Neural cell (in vitro differentiated cells): ENCODE measurements around the gene MID1. TPM values are rescaled to one million over a fixed set of nuclear protein-coding genes. Genes with fewer than 3 reads are reported as not detected.

Experiments
- H2AFZ ChIP-seq: fragments of 200-600, 300-800 bp; sonication (generic), shearing (Covaris generic); 2 replicates; pipeline ENCODE4 v1.6.0; 2014; ENCODE audit warnings: low read depth, mild to moderate bottlenecking, antibody characterized with exemption, low read length, moderate library complexity
- H3F3A ChIP-seq: fragments of 200-600 bp; shearing (Covaris generic); 2 replicates; pipeline ENCODE4 v1.6.1; 2016; ENCODE audit warnings: mild to moderate bottlenecking, moderate library complexity, mixed read lengths, antibody characterized with exemption, low read length; ENCODE audit not compliant: insufficient read depth, poor library complexity, severe bottlenecking
- H3K27ac ChIP-seq: fragments of 200-600, 300-800 bp; sonication (generic), shearing (Covaris generic); 2 replicates; pipeline ENCODE4 v1.5.1; 2014; ENCODE audit warnings: mild to moderate bottlenecking, low read length, moderate library complexity
- H3K27me3 ChIP-seq: fragments of 300-800, 200-600 bp; sonication (generic), shearing (Covaris generic); 2 replicates; pipeline ENCODE4 v1.6.0; 2014; ENCODE audit warnings: mild to moderate bottlenecking, low read depth, low read length, moderate library complexity; ENCODE audit not compliant: insufficient read depth
- H3K36me3 ChIP-seq: fragments of 300-800, 200-600 bp; sonication (generic), shearing (Covaris generic); 2 replicates; pipeline ENCODE4 v1.5.1; 2014; ENCODE audit warnings: mild to moderate bottlenecking, antibody characterized with exemption, low read length, moderate library complexity; ENCODE audit not compliant: insufficient read depth
- H3K4me2 ChIP-seq: fragments of 300-800, 200-600 bp; sonication (generic), shearing (Covaris generic); 2 replicates; pipeline ENCODE4 v1.6.0; 2014; ENCODE audit warnings: mild to moderate bottlenecking, low read length
- H3K4me3 ChIP-seq: fragments of 300-800, 200-600 bp; sonication (generic), shearing (Covaris generic); 2 replicates; pipeline ENCODE4 v1.5.1; 2014; ENCODE audit warnings: mild to moderate bottlenecking, low read length, moderate library complexity
- H3K79me2 ChIP-seq: fragments of 200-600 bp; shearing (Covaris generic); replicated peaks from 2 replicates; pipeline ENCODE4 v1.6.0; 2014; ENCODE audit warnings: mild to moderate bottlenecking, low read length, moderate library complexity; ENCODE audit not compliant: insufficient read depth
- H3K9ac ChIP-seq: fragments of 300-800, 200-600 bp; sonication (generic), shearing (Covaris generic); 2 replicates; pipeline ENCODE4 v1.6.1; 2016; ENCODE audit warnings: mild to moderate bottlenecking, low read length, mixed read lengths
- H3K9me2 ChIP-seq: fragments of 200-600 bp; shearing (Covaris generic); 2 replicates; pipeline ENCODE4 v1.6.1; 2016; ENCODE audit warnings: mild to moderate bottlenecking, low read length, mixed read lengths; ENCODE audit not compliant: insufficient read depth
- H3K9me3 ChIP-seq: fragments of 200-600, 300-800 bp; sonication (generic), shearing (Covaris generic); 2 replicates; pipeline ENCODE4 v1.6.1; 2016; ENCODE audit warnings: mild to moderate bottlenecking, mixed run types, low read length, moderate library complexity, mixed read lengths
- H4K20me1 ChIP-seq: fragments of 200-600 bp; shearing (Covaris generic); 2 replicates; pipeline ENCODE4 v1.6.1; 2016; ENCODE audit warnings: mild to moderate bottlenecking, mixed run types; ENCODE audit not compliant: insufficient read depth
- EP300 ChIP-seq: fragments of 450-650 bp; conservative IDR thresholded peaks from 2 replicates; pipeline ENCODE4 v1.6.1; 2014; ENCODE audit warnings: antibody characterized with exemption, mild to moderate bottlenecking, moderate library complexity; ENCODE audit not compliant: poor library complexity, severe bottlenecking
- EZH2 ChIP-seq: fragments of 200-600, 300-800 bp; shearing (Covaris generic), sonication (generic); IDR thresholded peaks from 2 replicates; pipeline ENCODE4 v1.6.1; 2014; ENCODE audit warnings: antibody characterized with exemption, low read length, borderline replicate concordance, mild to moderate bottlenecking; ENCODE audit not compliant: insufficient read depth, poor library complexity, severe bottlenecking
- MXI1 ChIP-seq: fragments of 450-650 bp; conservative IDR thresholded peaks from 2 replicates; pipeline ENCODE4 v1.6.1; 2014; ENCODE audit warnings: antibody characterized with exemption, mild to moderate bottlenecking; ENCODE audit not compliant: poor library complexity, severe bottlenecking
- POLR2AphosphoS5 ChIP-seq: IDR thresholded peaks from 2 replicates; pipeline ENCODE4 v1.6.1; 2012
- RAD21 ChIP-seq: fragments of 450-650 bp; conservative IDR thresholded peaks from 2 replicates; pipeline ENCODE4 v1.6.1; 2014; ENCODE audit warnings: antibody characterized with exemption, mild to moderate bottlenecking, moderate library complexity
- REST ChIP-seq: IDR thresholded peaks from 2 replicates; pipeline ENCODE4 v1.6.1; 2012; ENCODE audit warnings: borderline replicate concordance
- SMC3 ChIP-seq: fragments of 450-650 bp; conservative IDR thresholded peaks from 2 replicates; pipeline ENCODE4 v1.6.1; 2014; ENCODE audit warnings: antibody characterized with exemption, mild to moderate bottlenecking, moderate library complexity; ENCODE audit not compliant: poor library complexity
- TAF1 ChIP-seq: IDR thresholded peaks from 2 replicates; pipeline ENCODE4 v1.6.1; 2012; ENCODE audit warnings: low read depth
- polyA plus RNA-seq: library from polyadenylated mRNA; depleted of rRNA; stranded (reverse); fragments of >200 nt; gene quantifications from 2 replicates; pipeline ENCODE4 v1.2.3, GENCODE V29; 2014
- TF ChIP-seq, protein P1 (sequence below): fragments of 450-650 bp; IDR thresholded peaks from 2 replicates; pipeline ENCODE4 v1.5.1; 2014; ENCODE audit warnings: antibody characterized with exemption, mild to moderate bottlenecking, moderate library complexity; ENCODE audit not compliant: poor library complexity, severe bottlenecking

Gene MID1
- polyA plus RNA-seq, 1 donor from 2014 or later: 16.6 TPM

DNA sequence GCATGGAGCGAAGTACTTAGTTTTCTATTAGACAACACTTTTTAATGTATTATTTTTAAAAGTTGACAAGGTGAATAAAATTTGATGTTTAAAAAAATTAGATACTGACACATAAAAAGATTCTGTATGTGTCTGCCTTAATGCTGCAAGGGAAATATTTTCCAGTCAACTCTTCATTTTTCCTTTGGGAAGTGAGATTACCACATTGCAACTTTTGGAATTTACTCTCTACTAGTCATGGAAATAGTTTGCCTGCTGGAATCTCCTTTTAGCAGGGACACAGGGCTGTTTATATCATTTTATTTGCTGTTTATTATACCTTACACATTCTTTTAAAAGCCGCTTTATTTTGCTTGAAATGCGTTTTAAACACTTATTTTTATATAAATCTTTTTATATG, 135.1 kb downstream of the MID1 start (continued):
- TF ChIP-seq EZH2 (no peak), SMC3 (no peak)

DNA sequence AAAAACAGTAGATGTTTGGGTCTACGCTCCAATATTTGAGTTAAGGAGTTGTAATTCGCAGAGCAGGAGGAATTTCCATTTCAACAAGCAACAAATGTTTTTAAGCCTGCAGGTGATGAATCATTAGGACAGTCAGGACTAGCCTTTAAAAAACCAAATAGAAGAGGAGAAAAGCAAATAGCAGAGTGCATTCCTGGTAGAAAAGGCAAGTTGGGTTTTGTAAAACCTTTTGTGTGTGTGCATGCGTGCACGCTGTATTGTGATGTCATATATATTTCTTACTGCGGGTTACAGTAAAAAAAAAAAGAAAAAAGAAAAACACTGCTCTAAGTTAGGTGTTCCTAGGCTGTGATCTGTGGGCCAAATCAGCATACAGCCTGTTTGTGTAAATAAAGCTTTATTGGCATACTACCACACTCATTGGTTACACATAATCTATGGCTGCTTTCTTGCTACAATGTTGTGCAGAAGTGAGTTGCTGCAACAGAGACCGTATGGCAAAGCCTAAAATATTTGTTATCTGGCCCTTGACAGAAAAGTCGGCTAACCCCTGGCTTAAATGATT, 135.6 kb downstream of the MID1 start:
- H4K20me1 ChIP-seq: no peaks in the 10 kb centered on the region
- no peaks in the 10 kb centered on the region for H3K79me2 ChIP-seq
- H3K9ac ChIP-seq: no peak overlapping the region
- H3K9me2 ChIP-seq: no peaks in the 10 kb centered on the region
- TF ChIP-seq, protein P1, sequence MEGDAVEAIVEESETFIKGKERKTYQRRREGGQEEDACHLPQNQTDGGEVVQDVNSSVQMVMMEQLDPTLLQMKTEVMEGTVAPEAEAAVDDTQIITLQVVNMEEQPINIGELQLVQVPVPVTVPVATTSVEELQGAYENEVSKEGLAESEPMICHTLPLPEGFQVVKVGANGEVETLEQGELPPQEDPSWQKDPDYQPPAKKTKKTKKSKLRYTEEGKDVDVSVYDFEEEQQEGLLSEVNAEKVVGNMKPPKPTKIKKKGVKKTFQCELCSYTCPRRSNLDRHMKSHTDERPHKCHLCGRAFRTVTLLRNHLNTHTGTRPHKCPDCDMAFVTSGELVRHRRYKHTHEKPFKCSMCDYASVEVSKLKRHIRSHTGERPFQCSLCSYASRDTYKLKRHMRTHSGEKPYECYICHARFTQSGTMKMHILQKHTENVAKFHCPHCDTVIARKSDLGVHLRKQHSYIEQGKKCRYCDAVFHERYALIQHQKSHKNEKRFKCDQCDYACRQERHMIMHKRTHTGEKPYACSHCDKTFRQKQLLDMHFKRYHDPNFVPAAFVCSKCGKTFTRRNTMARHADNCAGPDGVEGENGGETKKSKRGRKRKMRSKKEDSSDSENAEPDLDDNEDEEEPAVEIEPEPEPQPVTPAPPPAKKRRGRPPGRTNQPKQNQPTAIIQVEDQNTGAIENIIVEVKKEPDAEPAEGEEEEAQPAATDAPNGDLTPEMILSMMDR: no peak
- TF ChIP-seq EP300 (no peak), POLR2AphosphoS5 (no peak), SMC3 (no peak), REST (no peak), EZH2 (no peak), MXI1 (no peak), RAD21 (no peak), TAF1 (no peak)
- no peaks in the 10 kb centered on the region for H3K27me3 ChIP-seq
- H3K9me3 ChIP-seq: no peaks in the 10 kb centered on the region
- H3K4me3 ChIP-seq: no peak overlapping the region
- H3K36me3 ChIP-seq: no peaks in the 10 kb centered on the region
- no peak overlapping the region for H2AFZ ChIP-seq
- H3K27ac ChIP-seq: no peak overlapping the region
- H3K4me2 ChIP-seq: no peak overlapping the region
- no peaks in the 10 kb centered on the region for H3F3A ChIP-seq

GRCh38 chrX:10483191-10483831, 137.1 kb downstream of the MID1 start:
- H3K36me3 ChIP-seq: no peaks in the 10 kb centered on the region
- TF ChIP-seq SMC3: no peak
- TF ChIP-seq POLR2AphosphoS5: no peak
- no peak for TF ChIP-seq RAD21
- TF ChIP-seq TAF1: no peak
- TF ChIP-seq EZH2: no peak
- TF ChIP-seq REST: no peak
- TF ChIP-seq, protein P1: no peak
- TF ChIP-seq MXI1: no peak
- no peak for TF ChIP-seq EP300
- no peaks in the 10 kb centered on the region for H3K9me3 ChIP-seq
- no peaks in the 10 kb centered on the region for H3K79me2 ChIP-seq
- no peak overlapping the region for H3K4me3 ChIP-seq
- no peaks in the 10 kb centered on the region for H3F3A ChIP-seq
- H2AFZ ChIP-seq: no peak overlapping the region
- H3K4me2 ChIP-seq: no peak overlapping the region
- no peak overlapping the region for H3K27ac ChIP-seq
- H3K27me3 ChIP-seq: no peaks in the 10 kb centered on the region
- H3K9ac ChIP-seq: no peak overlapping the region
- H3K9me2 ChIP-seq: no peaks in the 10 kb centered on the region
- H4K20me1 ChIP-seq: no peaks in the 10 kb centered on the region
